HFFc6 (cell line): Measurements from ENCODE around the gene KIF24. TPM values are rescaled to one million over a fixed set of nuclear protein-coding genes. Genes with fewer than 3 reads are reported as not detected.

Source experiments
- DNase-seq: peaks from one replicate; pipeline ENCODE4 v3.0.0-alpha.2; 2018
- H3K27ac Mint-ChIP-seq: 2 replicates; pipeline ENCODE4 v1.8.0; 2020; ENCODE audit warnings: mild to moderate bottlenecking, mixed read lengths
- H3K27me3 Mint-ChIP-seq: 2 replicates; pipeline ENCODE4 v1.8.0; 2021; ENCODE audit warnings: mild to moderate bottlenecking, moderate library complexity, mixed read lengths; ENCODE audit not compliant: insufficient read depth
- H3K36me3 Mint-ChIP-seq: 2 replicates; pipeline ENCODE4 v1.8.0; 2021; ENCODE audit warnings: low read depth, mixed read lengths
- H3K4me1 Mint-ChIP-seq: 2 replicates; pipeline ENCODE4 v1.8.0; 2020; ENCODE audit warnings: low read depth, mixed read lengths
- H3K4me3 Mint-ChIP-seq: 2 replicates; pipeline ENCODE4 v1.8.0; 2020; ENCODE audit warnings: mild to moderate bottlenecking, moderate library complexity, mixed read lengths
- H3K9me3 Mint-ChIP-seq: 2 replicates; pipeline ENCODE4 v1.8.0; 2020; ENCODE audit warnings: mild to moderate bottlenecking, mixed read lengths
- CTCF ChIP-seq: fragments of 200-600 bp; sonication (generic); IDR thresholded peaks from 2 replicates; pipeline ENCODE4 v1.5.0; 2021; ENCODE audit warnings: antibody characterized with exemption, mild to moderate bottlenecking
- long read RNA-seq: library from polyadenylated mRNA; unstranded; transcript quantifications from one replicate; pipeline ENCODE4 v2.0.0, GENCODE V29; 2019
- total RNA-seq, 6 experiments: library from RNA; stranded (reverse); fragmentation: NEBNext Ultra II Directional; extraction: Animal tissue kit (Norgen Biotek cat#: 25700); gene quantifications; 2 replicates in 1 of 6; 3 replicates in 5 of 6; pipeline ENCODE4 v1.2.3, GENCODE V29; 2021

The KIF24 gene
- total RNA-seq = 1 to 10 TPM; 1.4 to 3.2 (median 2.8) TPM
- long read RNA-seq = 0 reads

GRCh38 chr9:34328987-34329832 is at the start of gene KIF24, which contains the start of gene NUDT2:
TSS of gene KIF24 (minus strand) at chr9:34329268. CDS start at chr9:34311346, 17,922 bp downstream.
TSS of gene NUDT2 (plus strand) at chr9:34329569. CDS start at chr9:34339040, 9,471 bp downstream.
- H3K4me3 Mint-ChIP-seq = peak within 1 kb of the TSS; percentile 99
- H3K27me3 Mint-ChIP-seq = peaks cover 4% of the 10 kb centered on the region
- TF ChIP-seq CTCF = no peak
- DNase-seq = peak; percentile 100
- peak within 1 kb of the TSS; percentile 99 for H3K27ac Mint-ChIP-seq
- H3K36me3 Mint-ChIP-seq = peaks cover 5% of the 10 kb centered on the region; the same call in 1 of the 2 replicates
- H3K4me1 Mint-ChIP-seq = peaks cover 61% of the 10 kb centered on the region
- no peaks in the 10 kb centered on the region for H3K9me3 Mint-ChIP-seq

- peaks cover 19% of the 10 kb centered on the region for H3K27me3 Mint-ChIP-seq
- no peak overlapping the region for H3K27ac Mint-ChIP-seq
Measured at GRCh38 chr9:34378376-34379060, 49.5 kb upstream of the KIF24 start.

GRCh38 chr9:34377404-34377746 is 48.3 kb upstream of the KIF24 start:
- H3K9me3 Mint-ChIP-seq = no peaks in the 10 kb centered on the region
- no peak for DNase-seq
- H3K27ac Mint-ChIP-seq = peak overlapping the region; percentile 42; the same call in 1 of the 2 replicates
- H3K27me3 Mint-ChIP-seq = peaks cover 16% of the 10 kb centered on the region
- peaks cover 10% of the 10 kb centered on the region for H3K4me1 Mint-ChIP-seq
- no peaks in the 10 kb centered on the region for H3K36me3 Mint-ChIP-seq
- H3K4me3 Mint-ChIP-seq = peak overlapping the region; percentile 90
- TF ChIP-seq CTCF = no peak

More at GRCh38 chr9:34378376-34379060, 49.5 kb upstream of the KIF24 start:
- Mint-ChIP-seq H3K4me3 (no peak overlapping the region), H3K36me3 (no peaks in the 10 kb centered on the region), H3K4me1 (peaks cover 10% of the 10 kb centered on the region), H3K9me3 (no peaks in the 10 kb centered on the region)
- no peak for TF ChIP-seq CTCF
- DNase-seq = no peak

GRCh38 chr9:34376596-34377403 is 47.7 kb upstream of the KIF24 start, which contains the start of gene MYORG:
TSS of gene MYORG (minus strand) at chr9:34376898. CDS start at chr9:34372943, 3,955 bp downstream.
- H3K9me3 Mint-ChIP-seq = no peaks in the 10 kb centered on the region
- H3K4me1 Mint-ChIP-seq = peaks cover 10% of the 10 kb centered on the region
- DNase-seq = peak; percentile 81
- no peak for TF ChIP-seq CTCF
- peak within 1 kb of the TSS; percentile 42; the same call in 1 of the 2 replicates for H3K27ac Mint-ChIP-seq
- peaks cover 16% of the 10 kb centered on the region for H3K27me3 Mint-ChIP-seq
- no peaks in the 10 kb centered on the region for H3K36me3 Mint-ChIP-seq
- peak within 1 kb of the TSS; percentile 90 for H3K4me3 Mint-ChIP-seq
